SK-N-SH (cell line): ENCODE data around the gene RARS2. TPM values are rescaled to one million over a fixed set of nuclear protein-coding genes. Genes with fewer than 3 reads are reported as not detected.

Source experiments
- CTCF ChIA-PET: fragments of 300-600, 350-600 bp; formaldehyde crosslinking; extraction: SDS; loops from one replicate; lab custom pipeline; 2021; lab: Yijun Ruan, JAX
- POLR2A ChIA-PET: fragments of 350-600 bp; sonication (Branson Sonifier 250); formaldehyde crosslinking; extraction: SDS; loops from one replicate; lab custom pipeline; 2020; ENCODE audit warnings: antibody characterized with exemption, inconsistent platforms; lab: Yijun Ruan, JAX
- DNase-seq: peaks from one replicate; pipeline ENCODE4 v3.0.0; 2012
- H2AFZ ChIP-seq: fragments of 200-600 bp; sonication (generic); 2 replicates; pipeline ENCODE4 v1.8.1; 2016; ENCODE audit warnings: antibody characterized with exemption, mild to moderate bottlenecking, low read depth
- H3F3A ChIP-seq: fragments of 200-600 bp; sonication (generic); replicated peaks from 2 replicates; pipeline ENCODE3; 2016; ENCODE audit warnings: antibody characterized with exemption, mild to moderate bottlenecking; ENCODE audit not compliant: insufficient read depth
- H3K27ac ChIP-seq, 2 experiments: fragments of 200-500 bp in 1 of 2; fragments of 200-600 bp in 1 of 2; sonication (Bioruptor generic) in 1 of 2; sonication (generic), shearing (Covaris generic) in 1 of 2; 2 replicates each; pipeline versions ENCODE4 v1.5.1 to v1.6.1; 2014 to 2016; ENCODE audit warnings: low read depth in 2 of 2, inconsistent platforms in 1 of 2, low read length in 1 of 2, mild to moderate bottlenecking in 1 of 2, mixed read lengths in 1 of 2
- H3K27me3 ChIP-seq: fragments of 200-600 bp; sonication (generic), shearing (Covaris generic); 2 replicates; pipeline ENCODE4 v1.6.1; 2016; ENCODE audit warnings: mixed run types; ENCODE audit not compliant: insufficient read depth
- H3K36me3 ChIP-seq, 2 experiments: fragments of 200-500 bp in 1 of 2; fragments of 200-600 bp in 1 of 2; sonication (Bioruptor generic) in 1 of 2; sonication (generic) in 1 of 2; replicated peaks in 1 of 2; 2 replicates each; pipeline versions ENCODE3 to v1.5.1; 2014 to 2016; ENCODE audit warnings: low read length in 1 of 2, mild to moderate bottlenecking in 1 of 2; ENCODE audit not compliant: insufficient read depth in 2 of 2, control insufficient read depth in 1 of 2
- H3K4me1 ChIP-seq, 2 experiments: fragments of 200-500 bp in 1 of 2; fragments of 200-600 bp in 1 of 2; sonication (Bioruptor generic) in 1 of 2; sonication (generic), shearing (Covaris generic) in 1 of 2; 2 replicates each; pipeline versions ENCODE4 v1.5.1 to v1.6.1; 2014 to 2016; ENCODE audit warnings: low read depth in 1 of 2, low read length in 1 of 2, mixed run types in 1 of 2; ENCODE audit not compliant: insufficient read depth in 2 of 2, control insufficient read depth in 1 of 2
- H3K4me2 ChIP-seq: fragments of 200-600 bp; sonication (generic), shearing (Covaris generic); 2 replicates; pipeline ENCODE4 v1.6.1; 2017; ENCODE audit warnings: mixed run types
- H3K4me3 ChIP-seq, 2 experiments: fragments of 200-500 bp in 1 of 2; fragments of 200-600 bp in 1 of 2; sonication (Bioruptor generic) in 1 of 2; sonication (generic), shearing (Covaris generic) in 1 of 2; 2 replicates each; pipeline versions ENCODE4 v1.5.1 to v1.8.1; 2014 to 2016; ENCODE audit warnings: low read depth in 2 of 2, inconsistent platforms in 1 of 2, low read length in 1 of 2, mild to moderate bottlenecking in 1 of 2, mixed read lengths in 1 of 2, moderate library complexity in 1 of 2
- H3K79me2 ChIP-seq: fragments of 200-600 bp; sonication (generic); 2 replicates; pipeline ENCODE4 v1.8.1; 2017; ENCODE audit warnings: mild to moderate bottlenecking; ENCODE audit not compliant: insufficient read depth
- H3K9ac ChIP-seq: fragments of 200-600 bp; sonication (generic); 2 replicates; pipeline ENCODE4 v1.6.1; 2017; ENCODE audit warnings: mixed run types
- H3K9me2 ChIP-seq: fragments of 200-600 bp; sonication (generic); 2 replicates; pipeline ENCODE4 v1.6.1; 2017; ENCODE audit warnings: mixed run types
- H3K9me3 ChIP-seq: fragments of 200-600 bp; sonication (generic); 2 replicates; pipeline ENCODE4 v1.6.1; 2017; ENCODE audit warnings: mixed run types, mild to moderate bottlenecking, moderate library complexity
- H4K20me1 ChIP-seq: fragments of 200-600 bp; sonication (generic); 2 replicates; pipeline ENCODE4 v1.6.1; 2017; ENCODE audit warnings: mild to moderate bottlenecking, mixed run types; ENCODE audit not compliant: insufficient read depth
- CHD2 ChIP-seq: fragments of 150-350 bp; IDR thresholded peaks from 2 replicates; pipeline ENCODE4 v1.6.1; 2018; ENCODE audit warnings: low read length; ENCODE audit not compliant: partially characterized antibody
- ELF1 ChIP-seq: IDR thresholded peaks from 2 replicates; pipeline ENCODE4 v1.4.0; 2012
- EZH2phosphoT487 ChIP-seq: fragments of 200-600 bp; sonication (generic); IDR thresholded peaks from 2 replicates; pipeline ENCODE4 v1.6.1; 2017; ENCODE audit warnings: low read depth, mixed run types, mild to moderate bottlenecking, antibody characterized with exemption, moderate library complexity, borderline replicate concordance
- FOSL2 ChIP-seq: IDR thresholded peaks from 2 replicates; pipeline ENCODE4 v1.4.0; 2012; ENCODE audit warnings: low read depth, mild to moderate bottlenecking, moderate library complexity, borderline replicate concordance
- GABPA ChIP-seq: IDR thresholded peaks from 2 replicates; pipeline ENCODE4 v1.4.0; 2012; ENCODE audit warnings: low read depth, mild to moderate bottlenecking
- GATA2 ChIP-seq: sonication (generic); formaldehyde crosslinking; IDR thresholded peaks from 2 replicates; pipeline ENCODE4 v1.5.0; 2020; ENCODE audit warnings: mild to moderate bottlenecking, missing genetic modification reagents
- IRF3 ChIP-seq: fragments of 150-350 bp; IDR thresholded peaks from 2 replicates; pipeline ENCODE4 v1.6.1; 2016; ENCODE audit warnings: mild to moderate bottlenecking, low read depth, low read length
- MEF2A ChIP-seq: IDR thresholded peaks from 2 replicates; pipeline ENCODE4 v1.4.0; 2012; ENCODE audit warnings: low read depth, borderline replicate concordance
- MXI1 ChIP-seq: IDR thresholded peaks from 2 replicates; pipeline ENCODE4 v1.6.1; 2012; ENCODE audit warnings: mild to moderate bottlenecking, low read depth, low read length, improper control_type of control experiment
- NRF1 ChIP-seq: IDR thresholded peaks from 2 replicates; pipeline ENCODE4 v1.6.1; 2012; ENCODE audit warnings: low read depth, mild to moderate bottlenecking, low read length
- PBX3 ChIP-seq: IDR thresholded peaks from 2 replicates; pipeline ENCODE4; 2012
- RAD21 ChIP-seq: IDR thresholded peaks from 2 replicates; pipeline ENCODE4 v1.6.1; 2012; ENCODE audit warnings: mild to moderate bottlenecking, low read length
- RCOR1 ChIP-seq: fragments of 150-350 bp; IDR thresholded peaks from 2 replicates; pipeline ENCODE4 v1.6.1; 2017; ENCODE audit warnings: antibody characterized with exemption, low read length
- RXRA ChIP-seq: IDR thresholded peaks from 2 replicates; pipeline ENCODE4 v1.4.0; 2012; ENCODE audit warnings: low read depth, mild to moderate bottlenecking, borderline replicate concordance
- SIN3A ChIP-seq: IDR thresholded peaks from 2 replicates; pipeline ENCODE4 v1.6.1; 2012; ENCODE audit warnings: low read depth, mild to moderate bottlenecking, low read length, moderate library complexity, borderline replicate concordance
- SMC3 ChIP-seq: IDR thresholded peaks from 2 replicates; pipeline ENCODE4 v1.6.1; 2012; ENCODE audit warnings: low read depth, low read length, improper control_type of control experiment
- TCF12 ChIP-seq: IDR thresholded peaks from 2 replicates; pipeline ENCODE4 v1.4.0; 2012
- TEAD4 ChIP-seq: IDR thresholded peaks from 2 replicates; pipeline ENCODE4 v1.4.0; 2012; ENCODE audit warnings: mild to moderate bottlenecking, borderline replicate concordance; ENCODE audit not compliant: insufficient read depth
- ZBTB33 ChIP-seq: IDR thresholded peaks from 2 replicates; pipeline ENCODE4 v1.4.0; 2012; ENCODE audit warnings: low read depth, borderline replicate concordance
- WGBS: methylation state at CpG from one replicate; pipeline ENCODE4 v1.1.6; 2017; ENCODE audit warnings: low lambda C conversion rate; 5-methylcytosine and 5-hydroxymethylcytosine counted together
- polyA plus RNA-seq, 3 experiments: library from polyadenylated mRNA; depleted of rRNA; stranded (reverse); fragments of >200 nt; gene quantifications; 2 replicates each; pipeline ENCODE4 v1.2.3, GENCODE V29; 2012

RARS2 gene
- polyA plus RNA-seq, 1 of the 3 experiments (the other 2 are of a cell fraction) = 7.9 TPM

GRCh38 chr6:87544474-87544735 is 45.4 kb downstream of the RARS2 start:
- H3F3A ChIP-seq = no peaks in the 10 kb centered on the region
- POLR2A ChIA-PET = no interaction called here
- WGBS = 100% methylated on average over 1 of the region's 1 CpG

GRCh38 chr6:87543696-87544473 is 45.9 kb downstream of the RARS2 start:
- Histone ChIP-seq H3K27me3 (no peaks in the 10 kb centered on the region), H3F3A (no peaks in the 10 kb centered on the region), H2AFZ (no peak overlapping the region), H4K20me1 (no peaks in the 10 kb centered on the region), H3K4me2 (no peak overlapping the region), H3K9me2 (no peaks in the 10 kb centered on the region), H3K9me3 (no peaks in the 10 kb centered on the region), H3K4me3 (no peak overlapping the region), H3K4me1 (no peaks in the 10 kb centered on the region; a peak in 1 of 4 replicates), H3K27ac (no peak overlapping the region), H3K9ac (no peak overlapping the region), H3K36me3 (peaks cover 59 to 85% of the 10 kb centered on the region in 2 experiments), H3K79me2 (no peaks in the 10 kb centered on the region)
- POLR2A ChIA-PET = no interaction called here
- no peak for DNase-seq
- TF ChIP-seq IRF3 (no peak), ELF1 (no peak), RXRA (no peak), TEAD4 (no peak), EZH2phosphoT487 (no peak), GABPA (no peak), NRF1 (no peak), SIN3A (no peak), GATA2 (CRISPR knock-in tag) (no peak), CHD2 (no peak), ZBTB33 (no peak), RCOR1 (no peak), MXI1 (no peak), RAD21 (no peak), FOSL2 (no peak), MEF2A (no peak)
- CTCF ChIA-PET = no interaction called here
- WGBS = 95% methylated on average over 4 of the region's 4 CpGs

More at GRCh38 chr6:87544474-87544735, 45.4 kb downstream of the RARS2 start:
- no peak for TF ChIP-seq GATA2 (CRISPR knock-in tag)
- TF ChIP-seq PBX3 = no peak
- TF ChIP-seq TCF12 = no peak
- no peak for TF ChIP-seq SMC3
- no peak for TF ChIP-seq RAD21
- TF ChIP-seq RXRA = no peak
- no peak for TF ChIP-seq FOSL2
- Histone ChIP-seq H3K27me3 (no peaks in the 10 kb centered on the region), H3K9me3 (no peaks in the 10 kb centered on the region), H4K20me1 (no peaks in the 10 kb centered on the region), H3K27ac (no peak overlapping the region), H3K4me2 (no peak overlapping the region), H2AFZ (no peak overlapping the region), H3K9ac (no peak overlapping the region), H3K4me1 (no peaks in the 10 kb centered on the region; a peak in 1 of 4 replicates), H3K36me3 (peaks cover 55 to 83% of the 10 kb centered on the region in 2 experiments), H3K4me3 (no peak overlapping the region), H3K9me2 (no peaks in the 10 kb centered on the region), H3K79me2 (no peaks in the 10 kb centered on the region)
- no peak for DNase-seq
- CTCF ChIA-PET = no interaction called here
